HepG2 (cell line): ENCODE results near the gene TRAF3. TPM values are rescaled to one million over a fixed set of nuclear protein-coding genes. Genes with fewer than 3 reads are reported as not detected.

ENCODE experiments used
- ARID4A ChIP-seq: sonication (generic); formaldehyde crosslinking; IDR thresholded peaks from 2 replicates; pipeline ENCODE4 v1.5.0; 2020; ENCODE audit warnings: mild to moderate bottlenecking, missing genetic modification reagents, borderline replicate concordance
- ATF4 ChIP-seq, 2 experiments: fragments of 450-650 bp in 1 of 2; sonication (generic) in 1 of 2; formaldehyde crosslinking; IDR thresholded peaks; 2 replicates each; pipeline versions ENCODE4 v1.5.0 to v1.8.0; 2020 to 2022; ENCODE audit warnings: mild to moderate bottlenecking in 1 of 2, missing genetic modification reagents in 1 of 2
- ATF7 ChIP-seq, 2 experiments: fragments of 450-650 bp in 1 of 2; sonication (generic) in 1 of 2; formaldehyde crosslinking in 1 of 2; IDR thresholded peaks; 2 replicates each; pipeline versions ENCODE4 v1.4.0 to v1.6.1; 2016 to 2020; ENCODE audit warnings: antibody characterized with exemption in 1 of 2, mild to moderate bottlenecking in 1 of 2, missing genetic modification reagents in 1 of 2
- BRF2 ChIP-seq: sonication (generic); formaldehyde crosslinking; IDR thresholded peaks from 2 replicates; pipeline ENCODE4 v1.8.1; 2022; ENCODE audit warnings: mild to moderate bottlenecking, missing genetic modification reagents
- GRHL1 ChIP-seq: sonication (generic); formaldehyde crosslinking; conservative IDR thresholded peaks from 2 replicates; pipeline ENCODE4 v1.8.0; 2022; ENCODE audit warnings: missing genetic modification reagents
- KDM6A ChIP-seq: IDR thresholded peaks from 2 replicates; pipeline ENCODE4 v1.6.1; 2016; ENCODE audit warnings: low read depth
- MAFK ChIP-seq, 2 experiments: IDR thresholded peaks in 1 of 2; conservative IDR thresholded peaks in 1 of 2; 2 replicates each; pipeline ENCODE4 v1.6.1; 2011; ENCODE audit warnings: improper control_type of control experiment in 2 of 2, low read length in 2 of 2
- RBFOX2 ChIP-seq: fragments of 200-400 bp; formaldehyde crosslinking; IDR thresholded peaks from 2 replicates; pipeline ENCODE4 v1.6.1; 2017; ENCODE audit warnings: low read depth, mild to moderate bottlenecking, low read length
- STAT6 ChIP-seq: sonication (generic); formaldehyde crosslinking; IDR thresholded peaks from 2 replicates; pipeline ENCODE4 v1.4.0; 2020; ENCODE audit warnings: missing genetic modification reagents, mild to moderate bottlenecking, borderline replicate concordance
- TEF ChIP-seq: sonication (generic); formaldehyde crosslinking; IDR thresholded peaks from 2 replicates; pipeline ENCODE4 v1.5.0; 2020; ENCODE audit warnings: missing genetic modification reagents
- TOPORS ChIP-seq: sonication (generic); formaldehyde crosslinking; IDR thresholded peaks from 2 replicates; pipeline ENCODE4 v1.8.0; 2023; ENCODE audit warnings: mild to moderate bottlenecking, missing genetic modification reagents
- ZBTB25 ChIP-seq: IDR thresholded peaks from 2 replicates; pipeline ENCODE4 v1.6.1; 2018; ENCODE audit warnings: missing genetic modification reagents
- ZNF230 ChIP-seq: sonication (generic); formaldehyde crosslinking; IDR thresholded peaks from 2 replicates; pipeline ENCODE4 v1.4.0; 2020; ENCODE audit warnings: mild to moderate bottlenecking, missing genetic modification reagents
- ZNF33B ChIP-seq: sonication (generic); formaldehyde crosslinking; IDR thresholded peaks from 2 replicates; pipeline ENCODE4 v1.5.1; 2020; ENCODE audit warnings: mild to moderate bottlenecking, missing genetic modification reagents
- polyA plus RNA-seq, 8 experiments: library from polyadenylated mRNA; depleted of rRNA in 3 of 8; stranded (reverse) in 7 of 8; unstranded in 1 of 8; fragments of >200 nt; fragmentation: Illumina TruSeq in 4 of 8; extraction: Trizol in 4 of 8; gene quantifications; 2 replicates each; pipeline versions ENCODE4 v1.2.1 to v1.2.3, GENCODE V29; 2011 to 2016; ENCODE audit warnings: low read depth in 4 of 8, missing spikeins in 1 of 8, mixed read lengths in 1 of 8; ENCODE audit not compliant: insufficient read depth in 1 of 8
- total RNA-seq, 5 experiments: library from RNA; depleted of rRNA; stranded (reverse); fragments of >200 nt; fragmentation: Illumina TruSeq; extraction: Trizol; gene quantifications; 2 replicates each; pipeline ENCODE4 v1.2.3, GENCODE V29; 2016; ENCODE audit warnings: low read depth in 1 of 5

Gene TRAF3
- total and polyA plus RNA-seq, 2 of the 13 experiments (the other 11 are each of a cell fraction or from before 2014, with no cell fraction given) = 6.9 to 12.2 TPM

- no peak for TF ChIP-seq TEF (CRISPR knock-in tag)
- TF ChIP-seq MAFK (conservative IDR thresholded peaks at IDR 0.05 in 1 of 2, IDR thresholded peaks at IDR 0.05 in 1 of 2; ENCODE audit: low read length in 2 of 2) = no peak
- TF ChIP-seq ZNF230 (CRISPR knock-in tag) = no peak
- TF ChIP-seq ATF7 (IDR thresholded peaks at IDR 0.05) = no peak
- TF ChIP-seq ATF7 (CRISPR knock-in tag; IDR thresholded peaks at IDR 0.05) = no peak
- no peak for TF ChIP-seq RBFOX2
- TF ChIP-seq ZNF33B (CRISPR knock-in tag) = no peak
- no peak for TF ChIP-seq BRF2 (CRISPR knock-in tag)
- TF ChIP-seq TOPORS = no peak
- no peak for TF ChIP-seq GRHL1 (CRISPR knock-in tag)
- TF ChIP-seq KDM6A (CRISPR knock-in tag) = no peak
- TF ChIP-seq ZBTB25 (CRISPR knock-in tag) = no peak
- TF ChIP-seq STAT6 (CRISPR knock-in tag) = no peak
- TF ChIP-seq ARID4A = peak; percentile 27; the same call in 1 of the 2 replicates
- TF ChIP-seq ATF4 (CRISPR knock-in tag; IDR thresholded peaks at IDR 0.05) = no peak
Observed at GRCh38 chr14:102772781-102773570, 4.3 kb upstream of the TRAF3 start (continued).
